HL-60 (cell line): Measurements from ENCODE around the gene DNAJC6.

ENCODE experiments used
- DNase-seq, 2 experiments: peaks; one replicate each; pipeline ENCODE4 v3.0.0-alpha.2; 2010 to 2020; ENCODE audit warnings: low read depth in 1 of 2, low spot score in 1 of 2
- H3K27ac ChIP-seq: fragments of 250-450 bp; sonication (Bioruptor Pico); replicated peaks from 2 replicates; pipeline ENCODE4 v1.5.1; 2020; ENCODE audit warnings: mild to moderate bottlenecking, moderate library complexity
- H3K27me3 ChIP-seq: fragments of 250-450 bp; sonication (Bioruptor Pico); 2 replicates; pipeline ENCODE4 v1.5.1; 2021; ENCODE audit warnings: mild to moderate bottlenecking, moderate library complexity; ENCODE audit not compliant: insufficient read depth, poor library complexity, severe bottlenecking
- H3K4me3 ChIP-seq: replicated peaks from 2 replicates; pipeline ENCODE4 v1.5.1; 2011; ENCODE audit warnings: mild to moderate bottlenecking, control low read depth, low read length; ENCODE audit not compliant: insufficient read depth
- GABPA ChIP-seq: IDR thresholded peaks from 2 replicates; pipeline ENCODE4 v1.6.1; 2012; ENCODE audit warnings: low read depth
- POLR2AphosphoS5 ChIP-seq: IDR thresholded peaks from 2 replicates; pipeline ENCODE4 v1.6.1; 2012; ENCODE audit warnings: low read depth
- REST ChIP-seq: IDR thresholded peaks from 2 replicates; pipeline ENCODE4 v1.6.1; 2012; ENCODE audit warnings: low read depth; ENCODE audit not compliant: insufficient replicate concordance
- SPI1 ChIP-seq: IDR thresholded peaks from 2 replicates; pipeline ENCODE4 v1.6.1; 2012; ENCODE audit warnings: low read depth, mild to moderate bottlenecking, borderline replicate concordance
- TF ChIP-seq, protein P1 (sequence below): IDR thresholded peaks from one replicate; pipeline ENCODE4 v1.5.1; 2011; ENCODE audit warnings: low read length, control low read depth, inconsistent platforms; ENCODE audit not compliant: insufficient read depth

The DNAJC6 gene

DNA sequence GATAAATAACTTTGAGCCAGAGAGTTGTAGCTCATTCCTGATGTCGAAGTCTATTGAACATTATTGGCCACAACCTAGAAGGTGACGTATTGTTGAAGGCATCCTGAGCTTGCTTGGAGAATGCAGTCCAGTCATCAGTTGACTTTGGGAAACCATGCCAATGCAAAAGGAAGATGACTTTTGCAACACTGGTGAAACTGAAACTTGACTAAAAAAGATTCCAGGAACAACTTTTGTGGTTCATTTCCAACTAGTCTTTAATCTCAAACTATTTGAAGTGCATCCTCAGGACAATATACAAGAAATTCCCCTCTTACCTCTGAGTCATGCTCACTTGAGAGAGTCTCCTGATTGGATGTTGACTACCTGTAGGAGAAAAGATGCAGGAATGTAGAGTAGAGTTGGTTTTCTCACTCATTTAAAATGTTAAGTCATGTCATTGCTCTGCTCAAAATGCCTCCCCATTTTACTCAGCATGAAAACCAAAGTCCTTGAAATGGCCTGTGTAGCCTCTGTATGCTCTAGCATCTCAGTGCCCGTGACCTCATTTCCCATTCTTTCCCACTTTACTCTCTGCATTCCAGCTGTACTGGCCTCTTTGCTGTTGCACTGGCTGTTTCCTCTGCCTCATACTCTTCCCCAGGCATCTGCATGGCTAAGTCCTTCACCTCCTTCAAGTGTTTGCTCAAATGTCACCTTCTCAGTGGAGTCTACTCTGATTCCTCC lies 86.7 kb downstream of the DNAJC6 start:
- H3K4me3 ChIP-seq: no peak overlapping the region
- DNase-seq: no peak
- TF ChIP-seq REST (no peak), SPI1 (no peak), POLR2AphosphoS5 (no peak), GABPA (no peak)
- TF ChIP-seq, protein P1, sequence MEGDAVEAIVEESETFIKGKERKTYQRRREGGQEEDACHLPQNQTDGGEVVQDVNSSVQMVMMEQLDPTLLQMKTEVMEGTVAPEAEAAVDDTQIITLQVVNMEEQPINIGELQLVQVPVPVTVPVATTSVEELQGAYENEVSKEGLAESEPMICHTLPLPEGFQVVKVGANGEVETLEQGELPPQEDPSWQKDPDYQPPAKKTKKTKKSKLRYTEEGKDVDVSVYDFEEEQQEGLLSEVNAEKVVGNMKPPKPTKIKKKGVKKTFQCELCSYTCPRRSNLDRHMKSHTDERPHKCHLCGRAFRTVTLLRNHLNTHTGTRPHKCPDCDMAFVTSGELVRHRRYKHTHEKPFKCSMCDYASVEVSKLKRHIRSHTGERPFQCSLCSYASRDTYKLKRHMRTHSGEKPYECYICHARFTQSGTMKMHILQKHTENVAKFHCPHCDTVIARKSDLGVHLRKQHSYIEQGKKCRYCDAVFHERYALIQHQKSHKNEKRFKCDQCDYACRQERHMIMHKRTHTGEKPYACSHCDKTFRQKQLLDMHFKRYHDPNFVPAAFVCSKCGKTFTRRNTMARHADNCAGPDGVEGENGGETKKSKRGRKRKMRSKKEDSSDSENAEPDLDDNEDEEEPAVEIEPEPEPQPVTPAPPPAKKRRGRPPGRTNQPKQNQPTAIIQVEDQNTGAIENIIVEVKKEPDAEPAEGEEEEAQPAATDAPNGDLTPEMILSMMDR: no peak
- no peak overlapping the region for H3K27ac ChIP-seq
- no peaks in the 10 kb centered on the region for H3K27me3 ChIP-seq

GRCh38 chr1:65398083-65398482 lies 88.7 kb downstream of the DNAJC6 start:
- Histone ChIP-seq H3K4me3 (no peak overlapping the region), H3K27me3 (no peaks in the 10 kb centered on the region), H3K27ac (no peak overlapping the region)
- no peak for TF ChIP-seq REST
- TF ChIP-seq GABPA: no peak
- TF ChIP-seq, protein P1: no peak
- DNase-seq: no peak

- DNase-seq: no peak
- H3K27ac ChIP-seq: no peak overlapping the region
- no peak overlapping the region for H3K4me3 ChIP-seq
- TF ChIP-seq POLR2AphosphoS5: no peak
- TF ChIP-seq, protein P1: no peak
- TF ChIP-seq GABPA: no peak
- no peak for TF ChIP-seq SPI1
- no peak for TF ChIP-seq REST
- no peaks in the 10 kb centered on the region for H3K27me3 ChIP-seq
These were observed 89.7 kb downstream of the DNAJC6 start for GRCh38 chr1:65399003-65399402.
